ENCODE results near the gene USF2.

Gene USF2

DNA sequence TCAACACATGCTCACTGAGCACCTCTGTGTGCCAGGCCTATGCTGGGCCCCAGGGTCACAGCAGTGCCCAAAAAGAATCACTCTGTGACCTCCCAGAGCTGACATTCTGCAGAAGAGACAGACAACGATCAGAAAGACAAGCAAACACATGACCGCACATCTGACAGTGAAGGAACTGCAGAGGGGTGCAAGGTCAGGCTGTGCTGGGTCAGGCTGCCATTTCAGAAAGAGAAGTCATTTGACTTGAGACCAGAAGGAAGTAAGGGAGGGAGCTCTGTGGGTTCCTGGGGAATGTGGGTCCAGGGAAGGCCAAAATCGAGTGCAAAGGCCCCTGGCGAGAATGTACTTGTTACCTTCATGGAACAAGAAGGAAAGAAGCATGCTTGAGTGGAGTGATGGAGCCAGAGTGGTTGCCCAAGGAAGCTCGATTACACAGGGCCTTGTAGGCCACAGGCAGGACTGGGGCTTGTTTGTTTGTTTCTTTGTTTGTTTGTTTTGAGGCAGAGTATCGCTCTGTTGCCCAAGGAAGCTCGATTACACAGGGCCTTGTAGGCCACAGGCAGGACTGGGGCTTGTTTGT, 48.8 kb downstream of the USF2 start:
- no peak for DNase-seq (ENCODE audit: low read depth in 2 of 2)

DNA sequence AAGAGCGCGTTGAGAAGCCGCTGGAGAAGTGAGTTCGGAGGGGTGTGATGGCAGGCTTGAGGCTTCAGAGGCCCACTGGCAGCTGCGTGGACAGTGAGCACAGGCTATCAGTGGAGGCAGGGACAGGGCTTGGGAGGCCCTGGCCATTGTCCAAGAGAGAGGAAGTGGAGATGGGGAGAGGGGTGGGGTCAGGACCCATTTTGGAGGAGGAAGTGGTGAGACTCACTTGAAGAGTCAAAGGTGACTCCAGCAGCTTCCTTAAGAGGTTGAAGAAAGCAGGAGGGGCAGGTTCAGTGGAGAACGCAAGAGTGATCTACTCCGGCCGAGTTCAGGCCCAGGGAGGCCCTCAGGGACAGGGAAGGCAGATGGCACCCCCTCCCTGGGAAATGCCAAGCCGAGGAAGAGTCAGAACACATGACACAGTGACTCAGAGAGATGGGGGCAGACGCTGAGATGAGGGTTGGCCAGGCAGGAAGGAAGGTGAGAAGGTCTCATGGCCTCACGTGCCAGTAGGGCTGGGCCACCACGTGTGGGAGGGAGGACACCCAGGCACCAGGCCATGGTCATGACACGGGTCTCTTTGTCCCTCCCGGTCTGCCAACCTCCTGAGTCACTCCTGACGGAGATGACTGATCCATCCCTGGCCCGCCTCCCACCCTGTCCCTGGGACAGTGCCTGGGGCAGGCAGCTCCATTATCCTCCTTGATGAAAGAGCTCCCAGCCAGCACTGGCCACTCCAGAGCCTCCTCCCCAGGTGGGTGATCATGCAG, 50.1 kb downstream of the USF2 start:
- DNase-seq (ENCODE audit: low read depth in 2 of 2), result no peak

DNA sequence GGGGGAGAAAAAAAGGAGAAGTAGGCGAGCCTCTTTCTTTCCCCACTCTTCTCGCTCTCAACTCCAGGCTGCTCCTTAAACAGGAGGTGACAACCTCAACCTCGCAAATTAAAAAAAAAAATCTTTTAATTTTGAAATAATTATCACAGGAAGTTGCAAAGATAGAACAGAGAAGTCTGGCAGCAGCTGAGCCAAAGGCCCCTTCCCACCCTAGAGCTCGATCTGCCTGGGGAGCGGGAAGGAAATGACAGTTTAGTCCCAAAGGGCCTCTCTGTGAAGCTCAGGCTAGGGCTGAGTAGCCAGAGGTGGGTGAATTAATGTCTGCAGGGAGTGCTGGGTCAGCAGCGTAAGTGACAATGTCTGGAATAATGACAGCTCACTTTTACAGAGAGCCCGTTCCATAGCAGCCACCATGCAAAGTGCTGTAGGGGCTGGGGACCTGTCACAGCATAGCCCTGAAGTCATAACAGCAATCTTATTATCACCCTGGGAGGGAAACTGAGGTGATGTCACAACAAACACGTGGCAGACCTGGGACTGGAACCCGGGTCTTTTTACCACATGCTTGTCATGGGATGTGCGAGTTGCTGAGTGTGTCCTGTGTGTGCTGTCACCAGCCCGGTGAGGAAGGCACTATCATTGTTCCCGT, 51.4 kb downstream of the USF2 start:
- no peak for DNase-seq (ENCODE audit: low read depth in 2 of 2)

DNA sequence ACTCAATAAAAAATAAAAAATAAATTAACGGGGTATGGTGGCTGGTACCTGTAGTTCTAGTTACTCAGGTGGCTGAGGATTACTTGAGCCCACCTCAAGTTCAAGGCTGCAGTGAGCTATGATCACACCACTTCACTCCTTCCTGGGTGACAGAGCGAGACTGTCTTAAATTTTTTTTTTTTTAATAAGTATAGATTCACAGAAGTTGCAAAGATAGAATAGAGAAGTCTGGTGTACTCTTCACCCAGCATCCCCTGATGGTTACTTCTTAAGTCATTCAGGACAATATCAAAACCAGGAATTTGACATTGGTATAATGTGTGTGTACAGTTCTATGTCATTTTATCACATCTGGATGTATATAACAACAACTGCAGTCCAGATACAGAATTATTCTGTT, 52.5 kb downstream of the USF2 start:
- DNase-seq (ENCODE audit: low read depth in 2 of 2), result no peak

DNA sequence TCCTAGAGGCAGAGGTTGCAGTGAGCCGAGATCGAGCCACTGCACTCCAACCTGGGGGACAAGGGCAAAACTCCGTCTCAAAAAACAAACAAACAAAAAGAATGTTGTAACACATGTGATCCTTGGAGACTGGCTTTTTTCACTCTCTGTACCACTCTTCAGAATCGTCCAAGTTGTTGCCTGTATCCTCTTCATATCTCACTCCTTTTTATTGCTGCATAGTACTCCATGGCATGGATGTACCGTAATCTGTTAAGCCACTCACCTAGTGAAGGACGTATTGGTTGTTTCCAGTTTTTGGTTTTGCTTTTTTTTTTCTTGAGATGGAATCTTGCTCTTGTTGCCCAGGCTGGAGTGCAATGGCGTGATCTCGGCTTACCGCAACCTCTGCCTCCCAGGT, 53.3 kb downstream of the USF2 start:
- DNase-seq (ENCODE audit: low read depth in 2 of 2), result no peak

DNA sequence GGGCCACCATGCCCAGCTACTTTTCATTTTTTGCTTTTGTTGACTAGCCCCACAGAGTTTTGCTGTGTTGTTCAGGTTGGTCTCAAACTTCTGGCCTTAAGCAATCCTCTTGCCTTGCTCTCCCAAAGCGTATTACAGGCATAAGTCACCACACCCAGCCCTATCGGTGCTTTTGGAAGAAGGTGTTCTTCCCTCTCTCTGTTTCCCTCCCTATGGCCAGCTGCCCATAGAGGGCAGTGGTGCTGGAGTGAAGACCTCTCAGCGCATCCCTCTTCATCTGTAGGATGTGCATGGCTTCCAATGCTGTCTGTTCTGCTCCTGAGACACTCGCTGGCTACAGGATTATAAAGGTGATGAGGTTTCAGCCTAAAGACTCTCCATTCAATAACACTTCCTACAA, 58.9 kb downstream of the USF2 start:
- no peak for DNase-seq (ENCODE audit: low read depth in 2 of 2)

DNA sequence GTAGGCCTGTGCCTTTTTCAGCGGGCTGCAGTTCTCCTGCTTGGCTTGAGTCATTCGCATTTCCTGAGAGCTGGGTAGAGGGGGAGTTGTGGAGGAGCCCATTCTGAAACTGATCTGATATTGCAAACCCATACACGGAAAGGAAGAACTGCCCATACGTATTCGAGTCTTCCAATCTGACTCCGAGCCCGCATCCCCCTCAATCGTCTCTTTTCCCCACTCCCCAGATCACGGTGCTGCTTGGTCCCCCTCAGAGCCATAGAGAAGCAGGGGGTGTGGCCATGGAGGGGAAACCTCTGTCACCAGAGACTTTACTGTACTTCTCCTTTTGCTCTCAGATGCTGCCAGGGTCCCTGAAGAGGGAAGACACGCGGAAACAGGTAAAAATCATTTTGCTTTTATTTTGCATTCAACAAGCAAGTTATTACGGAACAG, 60.1 kb downstream of the USF2 start, which contains the start of gene CD22:
Gene CD22, plus strand, starts transcription at position 337 of the 435 bp plus-strand sequence. CDS start 2,854 bp downstream, outside the sequence.
- DNase-seq (ENCODE audit: low read depth in 2 of 2), result no peak

DNA sequence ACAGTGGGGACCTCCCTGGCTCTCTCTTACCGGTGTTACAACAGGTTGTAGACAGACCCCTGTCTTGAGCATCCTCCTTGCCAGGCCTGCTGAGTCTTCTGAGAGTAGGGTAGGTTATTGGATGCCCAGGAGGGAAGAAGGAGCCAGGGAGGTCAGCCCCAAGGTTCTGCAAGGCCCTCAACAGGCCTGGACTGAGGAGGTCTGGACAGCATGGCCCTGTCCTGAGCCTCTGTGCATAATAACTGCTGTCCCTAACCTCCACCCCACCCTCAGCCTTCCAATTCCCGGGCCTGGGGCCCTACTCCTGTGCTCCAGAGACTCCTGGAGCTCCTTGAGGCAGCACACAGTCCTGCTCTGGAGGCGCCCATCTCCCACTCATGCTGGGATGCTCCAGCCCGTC, 60.6 kb downstream of the USF2 start:
- DNase-seq (ENCODE audit: low read depth in 2 of 2), result no peak
